Measurements from ENCODE around the gene DLAT.
A peak's percentile ranks its signal among the peaks of the same experiment; 100 is the strongest.

- TF ChIP-seq POLR2AphosphoS5 (IDR thresholded peaks at IDR 0.05; ENCODE audit: low read depth, low read length) (peak; percentile 97), TAF1 (IDR thresholded peaks at IDR 0.05; ENCODE audit: borderline replicate concordance, insufficient read depth, low read length) (peak; percentile 71; the same call in 1 of the 2 replicates), SIN3A (IDR thresholded peaks at IDR 0.05; ENCODE audit: borderline replicate concordance, insufficient read depth, low read length) (0 out of 2 replicates have a peak, but pooled peaks have one; percentile 63), REST (IDR thresholded peaks at IDR 0.05; ENCODE audit: insufficient read depth in 1 of 2, low read depth in 2 of 2, low read length in 2 of 2) (0 out of 4 replicates have a peak, but pooled peaks of 1 of the 2 experiments have one; percentile 22), FOXP2 (optimal IDR thresholded peaks at IDR 0.05; ENCODE audit: borderline replicate concordance, extremely low read depth, extremely low read length, insufficient read depth) (peak; percentile 35)
Observed at GRCh38 chr11:112024773-112025678, at the start of gene DLAT.
